GM21515 (cell line): ENCODE results near the gene EMP2.
"Not testable (repeated sequence)": the region's sequence is repeated elsewhere in the genome, so short reads cannot be mapped to it uniquely, and the experiment has no call there.

Source experiments
- ATAC-seq: cut with Tn5 transposase; IDR thresholded peaks from one replicate; pipeline ENCODE4 v1.9.1; 2021; ENCODE audit not compliant: unreplicated experiment

EMP2 gene, protein sequence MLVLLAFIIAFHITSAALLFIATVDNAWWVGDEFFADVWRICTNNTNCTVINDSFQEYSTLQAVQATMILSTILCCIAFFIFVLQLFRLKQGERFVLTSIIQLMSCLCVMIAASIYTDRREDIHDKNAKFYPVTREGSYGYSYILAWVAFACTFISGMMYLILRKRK

GRCh38 chr16:10579965-10580882 lies at the start of gene EMP2:
EMP2 (minus strand) TSS chr16:10580598; CDS start chr16:10547617, 32,981 bp downstream.
- no peak for ATAC-seq

GRCh38 chr16:10629592-10629963 lies 49.2 kb upstream of the EMP2 start:
- no peak for ATAC-seq

DNA sequence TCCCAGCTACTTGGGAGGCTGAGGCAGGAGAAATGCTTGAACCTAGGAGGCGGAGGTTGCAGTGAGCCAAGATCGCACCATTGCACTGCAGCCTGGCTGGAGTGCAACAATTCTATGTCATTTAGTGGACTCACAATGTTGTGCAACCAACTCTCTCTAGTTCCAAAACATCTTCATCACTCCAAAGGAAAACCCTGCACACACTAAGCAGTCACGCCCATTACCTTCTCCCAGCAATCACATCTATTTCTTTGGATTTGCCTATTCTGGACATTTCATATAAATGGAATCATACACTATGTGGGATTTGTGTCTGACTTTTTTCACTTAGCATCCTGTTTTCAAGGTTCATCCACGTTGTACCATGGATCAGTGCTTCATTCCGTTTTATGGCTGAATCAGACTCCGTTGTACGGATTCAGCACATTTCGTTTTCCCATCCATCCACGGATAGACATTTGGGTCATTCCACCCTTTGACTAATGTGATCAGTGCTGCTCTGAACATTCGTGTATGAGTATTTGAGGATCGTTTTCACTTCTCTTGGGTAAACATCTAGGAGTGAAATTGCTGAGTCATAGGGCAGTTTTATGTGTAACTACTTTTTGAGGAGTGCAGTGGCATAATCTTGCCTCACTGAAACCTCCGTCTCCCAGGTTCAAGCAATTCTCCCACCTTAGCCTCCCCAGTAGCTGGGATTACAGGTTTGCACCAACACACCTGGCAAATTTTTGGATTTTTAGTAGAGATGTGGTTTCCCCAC lies 45.4 kb upstream of the EMP2 start:
- no peak for ATAC-seq

DNA sequence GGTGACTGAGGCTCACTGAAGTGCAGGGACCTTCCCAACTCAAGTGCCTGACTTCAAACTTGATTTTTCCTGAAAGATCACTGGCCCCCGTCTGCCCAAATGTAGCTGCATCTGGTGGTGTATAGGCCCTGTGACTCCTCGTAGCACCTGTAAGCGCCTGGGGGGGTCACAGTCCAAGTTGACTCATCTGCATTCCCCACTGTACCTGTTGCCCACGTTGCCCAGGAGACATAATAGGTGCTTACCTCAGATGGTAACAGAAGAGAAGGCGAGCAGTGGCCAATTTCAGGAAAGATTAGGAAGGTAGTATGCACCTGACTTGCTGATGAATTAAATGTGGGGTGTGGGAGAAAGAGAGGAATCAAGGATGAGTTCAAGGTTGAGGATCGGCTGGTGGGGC lies 44.1 kb upstream of the EMP2 start:
- ATAC-seq, result no peak

DNA sequence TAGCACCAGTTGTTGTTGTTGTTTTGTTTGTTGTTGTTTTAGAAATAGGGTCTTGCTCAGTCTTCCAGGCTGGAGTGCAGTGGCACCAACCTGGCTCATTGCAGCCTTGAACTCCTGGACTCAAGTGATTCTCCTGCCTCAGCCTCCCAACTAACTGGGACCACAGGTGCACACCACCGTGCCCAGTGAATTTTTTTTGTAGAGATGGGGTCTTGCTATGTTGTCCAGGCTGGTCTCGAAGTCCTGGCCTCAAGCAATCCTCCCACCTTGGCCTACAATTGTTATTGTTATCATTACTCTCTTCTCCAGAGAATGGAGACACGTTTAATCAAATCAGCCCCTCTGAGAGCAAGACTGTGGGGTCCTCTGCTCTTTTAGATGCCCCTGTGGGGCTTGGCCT lies 42.7 kb upstream of the EMP2 start:
- ATAC-seq, result no peak

- ATAC-seq, result no peak
Observed at GRCh38 chr16:10622036-10622921, 41.9 kb upstream of the EMP2 start.

GRCh38 chr16:10621216-10621949 lies 41.0 kb upstream of the EMP2 start:
- not testable (repeated sequence) for ATAC-seq

DNA sequence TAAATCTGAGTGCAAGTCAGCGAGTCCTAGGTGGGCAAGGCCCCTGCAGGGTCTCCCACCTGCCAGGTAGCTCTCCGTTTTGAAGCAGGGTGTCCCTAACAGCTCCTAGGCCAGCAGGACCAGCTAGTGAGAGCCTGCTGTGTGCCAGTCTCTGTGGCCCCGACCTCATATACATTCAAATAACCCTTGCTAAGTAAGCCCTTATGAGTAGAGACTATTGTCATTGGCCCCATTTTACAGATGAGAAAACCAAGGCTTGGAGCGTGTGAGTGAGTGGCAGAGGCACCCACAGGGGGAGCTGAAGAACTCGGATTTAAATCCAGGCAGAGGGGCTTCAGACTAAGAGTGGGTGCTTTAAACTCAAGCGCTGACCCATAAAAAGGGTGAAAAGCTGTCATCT lies 39.7 kb upstream of the EMP2 start:
- ATAC-seq, result no peak

- no peak for ATAC-seq
Observed at GRCh38 chr16:10619271-10619849, 39.0 kb upstream of the EMP2 start.

GRCh38 chr16:10618710-10619209 lies 38.4 kb upstream of the EMP2 start:
- ATAC-seq, result no peak

GRCh38 chr16:10617662-10618420 lies 37.4 kb upstream of the EMP2 start:
- ATAC-seq, result no peak

GRCh38 chr16:10616756-10617640 lies 36.6 kb upstream of the EMP2 start:
- no peak for ATAC-seq

GRCh38 chr16:10616419-10616755 lies 36.0 kb upstream of the EMP2 start:
- ATAC-seq, result no peak

- ATAC-seq, result no peak
Observed at GRCh38 chr16:10614685-10615084, 34.3 kb upstream of the EMP2 start.

GRCh38 chr16:10613785-10614485 lies 33.5 kb upstream of the EMP2 start:
- ATAC-seq, result no peak

- no peak for ATAC-seq
Observed at GRCh38 chr16:10612649-10613179, 32.3 kb upstream of the EMP2 start.

- no peak for ATAC-seq
Observed at GRCh38 chr16:10611825-10612342, 31.5 kb upstream of the EMP2 start.
